ENCODE data around the gene WDR44.
A peak's percentile ranks its signal among the peaks of the same experiment; 100 is the strongest.

Gene WDR44

GRCh38 chrX:118346258-118347094 is 570 bp downstream of the WDR44 start:
- Histone ChIP-seq H3K27me3 (ENCODE audit: insufficient read depth, poor library complexity, severe bottlenecking) (no peaks in the 10 kb centered on the region), H3K4me3 (replicated peaks; ENCODE audit: insufficient read depth, low read length) (peak overlapping the region; percentile 80), H3K27ac (replicated peaks) (peak overlapping the region; percentile 81)
- TF ChIP-seq REST (IDR thresholded peaks at IDR 0.05; ENCODE audit: insufficient replicate concordance, low read depth) (peak; percentile 11), GABPA (IDR thresholded peaks at IDR 0.05; ENCODE audit: low read depth) (no peak), POLR2AphosphoS5 (IDR thresholded peaks at IDR 0.05; ENCODE audit: low read depth) (no peak)
- peak in 1 of 2 experiments; percentile 64 for DNase-seq (ENCODE audit: low read depth in 1 of 2, low spot score in 1 of 2)

GRCh38 chrX:118347131-118347530 is 1.2 kb downstream of the WDR44 start:
- Histone ChIP-seq H3K27me3 (ENCODE audit: insufficient read depth, poor library complexity, severe bottlenecking) (no peaks in the 10 kb centered on the region), H3K4me3 (replicated peaks; ENCODE audit: insufficient read depth, low read length) (peak overlapping the region; percentile 80), H3K27ac (replicated peaks) (peak overlapping the region; percentile 81)
- DNase-seq (ENCODE audit: low read depth in 1 of 2, low spot score in 1 of 2): peak in 1 of 2 experiments; percentile 9
- TF ChIP-seq SPI1 (IDR thresholded peaks at IDR 0.05; ENCODE audit: borderline replicate concordance, low read depth) (no peak), CTCF (IDR thresholded peaks at IDR 0.05; ENCODE audit: insufficient read depth, low read length) (no peak), POLR2AphosphoS5 (IDR thresholded peaks at IDR 0.05; ENCODE audit: low read depth) (no peak), REST (IDR thresholded peaks at IDR 0.05; ENCODE audit: insufficient replicate concordance, low read depth) (no peak)

GRCh38 chrX:118347736-118348135 is 1.8 kb downstream of the WDR44 start:
- Histone ChIP-seq H3K4me3 (replicated peaks; ENCODE audit: insufficient read depth, low read length) (peak overlapping the region; percentile 80), H3K27me3 (ENCODE audit: insufficient read depth, poor library complexity, severe bottlenecking) (no peaks in the 10 kb centered on the region), H3K27ac (replicated peaks) (no peak overlapping the region; the same call in 1 of the 2 replicates)
- DNase-seq (ENCODE audit: low read depth in 1 of 2, low spot score in 1 of 2): no peak
- TF ChIP-seq CTCF (IDR thresholded peaks at IDR 0.05; ENCODE audit: insufficient read depth, low read length) (no peak), GABPA (IDR thresholded peaks at IDR 0.05; ENCODE audit: low read depth) (no peak), POLR2AphosphoS5 (IDR thresholded peaks at IDR 0.05; ENCODE audit: low read depth) (no peak), REST (IDR thresholded peaks at IDR 0.05; ENCODE audit: insufficient replicate concordance, low read depth) (no peak), SPI1 (IDR thresholded peaks at IDR 0.05; ENCODE audit: borderline replicate concordance, low read depth) (no peak)
